Stimulated activated CD8-positive, alpha-beta memory T cell treated with anti-CD3 and anti-CD28 coated beads, Interleukin-7, amount 100 ng/mL, for 48 hours (primary cell): ENCODE data around the gene VEGFB.

ENCODE experiments used
- DNase-seq, 2 donors: peaks; one replicate each; pipeline ENCODE4 v3.0.0-alpha.2; 2020; ENCODE audit warnings: low read depth in 1 of 2; ENCODE audit errors: extremely low read depth in 1 of 2

VEGFB gene

GRCh38 chr11:64258946-64259532 is 24.7 kb downstream of the VEGFB start:
- DNase-seq = no peak

DNA sequence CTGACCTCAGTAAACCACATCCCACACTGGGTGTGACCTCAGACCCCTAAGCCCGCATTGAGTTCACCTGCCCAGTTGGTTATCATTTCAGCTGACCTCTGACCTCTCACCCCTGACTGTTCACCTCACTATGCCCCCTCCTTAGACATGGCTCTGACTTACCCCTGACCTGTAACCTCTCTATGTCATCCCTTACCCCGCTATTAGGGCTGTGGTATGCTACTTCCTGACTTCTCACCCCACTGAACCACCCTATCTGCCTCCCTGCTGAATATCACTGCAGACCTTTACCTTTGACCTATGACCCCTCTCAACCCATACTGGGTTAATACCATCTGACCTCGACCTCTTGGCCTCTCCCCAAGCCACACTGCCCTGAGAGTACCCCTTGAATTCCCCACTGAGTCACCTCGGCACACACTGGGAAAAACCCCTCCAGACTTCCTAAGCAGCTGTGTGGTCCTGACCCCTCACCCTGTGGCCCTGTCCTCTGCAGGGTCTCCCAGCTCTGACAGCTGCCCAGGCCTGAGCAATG is 25.2 kb downstream of the VEGFB start:
- DNase-seq = no peak

- DNase-seq = no peak
These were observed 25.8 kb downstream of the VEGFB start for GRCh38 chr11:64260147-64260708.

GRCh38 chr11:64261556-64262080 is 27.2 kb downstream of the VEGFB start:
- DNase-seq = no peak

DNA sequence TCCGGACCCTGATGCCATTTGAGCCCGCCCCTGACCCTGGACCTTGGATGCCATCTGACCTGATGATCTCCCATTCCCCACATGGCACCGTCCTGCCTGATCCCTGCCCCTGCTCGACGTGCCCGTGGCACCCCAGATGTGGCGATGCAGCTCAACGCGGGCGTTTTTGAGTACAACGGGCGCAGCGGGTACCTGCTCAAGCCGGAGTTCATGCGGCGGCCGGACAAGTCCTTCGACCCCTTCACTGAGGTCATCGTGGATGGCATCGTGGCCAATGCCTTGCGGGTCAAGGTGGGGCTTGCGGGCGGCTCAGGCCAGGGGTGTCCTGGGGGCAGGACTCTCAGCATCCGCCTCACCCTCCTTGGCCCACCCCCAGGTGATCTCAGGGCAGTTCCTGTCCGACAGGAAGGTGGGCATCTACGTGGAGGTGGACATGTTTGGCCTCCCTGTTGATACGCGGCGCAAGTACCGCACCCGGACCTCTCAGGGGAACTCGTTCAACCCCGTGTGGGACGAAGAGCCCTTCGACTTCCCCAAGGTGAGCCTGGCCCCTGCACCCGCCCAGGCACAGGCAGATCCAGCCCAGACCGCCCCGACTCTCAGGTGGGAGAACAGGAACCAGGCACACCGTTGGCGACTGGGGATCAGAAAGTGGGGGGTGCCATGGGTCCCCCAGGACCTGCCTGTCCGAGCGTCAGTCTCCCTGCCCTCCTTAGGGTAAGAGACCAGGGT is 28.1 kb downstream of the VEGFB start:
- no peak for DNase-seq

DNA sequence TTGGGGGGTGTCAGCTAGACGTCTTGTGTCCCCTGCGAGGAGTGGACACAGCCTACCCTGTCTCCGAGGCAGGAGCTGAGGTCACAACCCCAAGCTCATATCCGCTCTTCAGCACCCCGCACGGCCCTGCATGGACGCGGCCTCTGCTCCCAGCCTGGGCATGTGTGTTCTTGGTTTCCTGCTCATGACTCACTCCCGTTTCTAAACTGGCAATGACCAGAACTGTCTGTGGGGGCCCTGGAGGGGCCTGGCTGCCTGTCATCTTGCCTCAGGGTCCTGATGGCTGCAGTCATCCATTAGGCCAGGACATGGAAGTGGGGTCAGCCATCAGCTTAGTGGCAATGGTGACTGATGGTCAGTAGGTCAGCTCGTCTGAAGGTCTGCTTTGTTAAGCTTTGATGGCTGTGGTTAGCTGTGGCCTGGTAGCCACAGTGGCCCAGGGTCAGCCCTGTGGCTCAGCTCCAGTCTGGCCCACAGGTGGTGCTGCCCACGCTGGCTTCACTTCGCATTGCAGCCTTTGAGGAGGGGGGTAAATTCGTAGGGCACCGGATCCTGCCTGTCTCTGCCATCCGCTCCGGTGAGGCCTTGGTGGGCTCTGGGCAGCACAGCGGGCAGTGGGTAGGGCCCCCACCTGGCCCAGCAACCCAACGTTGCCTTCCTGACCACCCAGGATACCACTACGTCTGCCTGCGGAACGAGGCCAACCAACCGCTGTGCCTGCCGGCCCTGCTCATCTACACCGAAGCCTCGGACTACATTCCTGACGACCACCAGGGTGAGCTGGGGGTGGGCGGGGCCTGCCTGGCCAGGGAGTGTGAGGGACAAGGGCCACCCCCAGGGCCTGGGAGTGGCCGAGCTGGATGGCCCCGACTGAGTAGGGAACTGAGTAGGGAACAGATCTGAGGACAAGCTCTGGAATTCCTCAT is 28.9 kb downstream of the VEGFB start:
- DNase-seq = no peak

DNA sequence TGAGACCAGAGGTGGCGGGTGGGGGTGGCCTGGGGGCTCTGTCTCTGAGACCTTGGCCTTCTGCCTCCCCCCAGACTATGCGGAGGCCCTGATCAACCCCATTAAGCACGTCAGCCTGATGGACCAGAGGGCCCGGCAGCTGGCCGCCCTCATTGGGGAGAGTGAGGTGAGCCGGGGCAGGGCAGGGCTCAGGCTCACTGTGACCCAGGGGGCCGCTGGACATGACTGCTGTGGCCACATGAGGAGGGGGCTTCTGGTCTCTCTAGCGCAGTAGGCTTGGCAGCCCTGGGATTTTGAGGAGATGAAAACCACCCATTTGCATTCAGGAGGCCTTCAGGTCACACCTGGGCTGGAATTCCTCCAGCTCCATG is 29.5 kb downstream of the VEGFB start:
- DNase-seq = no peak

DNA sequence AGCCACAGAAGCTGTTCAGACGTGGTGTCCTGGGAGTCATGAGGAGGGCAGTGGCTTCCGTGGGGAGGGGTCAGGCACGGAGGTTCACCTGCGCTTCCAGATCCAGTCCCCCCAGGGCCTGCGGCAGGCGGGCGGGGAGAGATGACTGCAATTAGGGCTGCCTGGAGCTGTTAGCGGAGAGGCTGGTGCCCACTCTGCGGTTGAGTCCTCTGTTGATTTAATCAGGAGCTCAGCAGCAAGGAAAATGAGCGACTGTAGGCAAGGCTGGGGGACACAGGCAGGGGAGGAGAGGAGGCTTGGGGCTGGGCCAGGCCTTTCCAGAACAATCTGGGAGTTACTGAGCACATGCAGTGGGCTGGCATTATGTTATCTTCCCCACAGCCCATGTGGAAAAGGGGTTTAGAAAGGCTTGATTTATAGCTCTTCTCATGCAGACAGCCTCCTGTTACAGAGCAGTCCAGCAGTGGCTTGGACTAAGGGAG is 30.0 kb downstream of the VEGFB start:
- no peak for DNase-seq

- DNase-seq = no peak
These were observed 31.1 kb downstream of the VEGFB start for GRCh38 chr11:64265176-64266160.

GRCh38 chr11:64266339-64266738 is 32.0 kb downstream of the VEGFB start:
- no peak for DNase-seq

DNA sequence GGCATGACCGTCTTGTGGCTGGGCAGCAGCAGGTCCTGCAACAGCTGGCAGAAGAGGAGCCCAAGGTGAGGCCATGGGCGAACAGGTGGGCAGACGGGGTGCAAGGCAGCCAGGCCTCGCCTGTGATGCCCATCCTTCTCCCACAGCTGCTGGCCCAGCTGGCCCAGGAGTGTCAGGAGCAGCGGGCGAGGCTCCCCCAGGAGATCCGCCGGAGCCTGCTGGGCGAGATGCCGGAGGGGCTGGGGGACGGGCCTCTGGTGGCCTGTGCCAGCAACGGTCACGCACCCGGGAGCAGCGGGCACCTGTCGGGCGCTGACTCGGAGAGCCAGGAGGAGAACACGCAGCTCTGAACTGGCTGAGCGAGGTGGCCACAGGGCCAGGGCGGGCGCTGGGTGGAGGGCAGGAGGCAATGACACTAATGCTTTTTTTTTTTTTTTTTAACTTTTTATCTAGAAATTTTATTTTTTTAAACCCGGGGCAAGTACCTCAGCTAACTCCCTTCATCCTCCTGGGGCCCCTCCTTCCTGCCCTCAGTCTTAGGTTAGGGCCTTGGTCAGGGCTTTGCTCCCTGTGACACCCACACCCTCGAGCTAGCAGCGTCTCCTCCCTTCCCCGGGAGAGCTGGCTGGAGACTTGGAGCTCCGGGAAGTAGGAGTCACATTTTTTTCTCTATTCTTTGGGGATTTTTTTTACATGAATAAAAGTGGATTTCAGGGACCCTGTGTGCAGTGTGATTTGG is 33.0 kb downstream of the VEGFB start:
- DNase-seq = no peak

DNA sequence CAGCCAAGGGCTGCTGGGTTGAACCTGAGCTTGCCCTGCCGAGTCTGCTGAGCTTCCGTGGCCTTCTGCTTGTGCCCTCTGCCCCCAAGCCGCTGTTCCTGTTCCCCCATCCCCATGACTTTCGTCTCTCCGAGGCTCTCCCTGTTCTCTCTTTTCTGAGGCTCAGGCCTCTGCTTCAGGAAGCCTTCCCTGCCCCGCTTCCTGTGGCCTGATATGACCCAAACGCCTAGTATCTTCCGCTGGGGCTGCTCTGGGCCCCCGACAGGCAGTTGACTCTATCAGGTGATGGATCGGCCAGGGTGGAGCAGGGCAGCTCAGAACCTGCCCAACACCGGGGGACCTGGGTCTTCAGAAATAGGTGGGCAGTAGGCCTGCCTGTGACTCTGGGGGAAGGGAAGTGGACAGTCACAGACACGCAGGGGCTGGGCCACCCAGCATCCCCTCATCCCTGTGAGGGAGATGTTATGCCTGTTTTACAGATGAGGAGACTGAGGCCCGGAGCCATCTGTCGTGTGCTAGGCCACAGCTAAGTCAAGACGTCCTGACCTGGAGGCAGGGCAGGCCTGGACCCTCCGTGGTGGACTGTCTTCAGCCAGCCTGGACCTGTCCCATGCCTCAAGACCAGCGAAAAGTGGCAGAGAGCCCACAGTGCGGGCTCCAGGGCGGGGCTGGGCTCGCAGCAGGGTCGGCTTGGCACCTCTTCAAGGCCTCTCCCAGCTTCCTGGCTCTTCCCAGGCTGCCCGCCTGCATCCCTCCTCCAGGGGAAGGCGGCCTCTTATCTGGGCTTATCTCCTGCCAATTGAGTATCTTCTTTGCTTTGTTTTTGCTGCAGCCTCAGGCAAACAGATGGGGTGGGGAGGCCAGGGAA is 33.9 kb downstream of the VEGFB start:
- DNase-seq = no peak

DNA sequence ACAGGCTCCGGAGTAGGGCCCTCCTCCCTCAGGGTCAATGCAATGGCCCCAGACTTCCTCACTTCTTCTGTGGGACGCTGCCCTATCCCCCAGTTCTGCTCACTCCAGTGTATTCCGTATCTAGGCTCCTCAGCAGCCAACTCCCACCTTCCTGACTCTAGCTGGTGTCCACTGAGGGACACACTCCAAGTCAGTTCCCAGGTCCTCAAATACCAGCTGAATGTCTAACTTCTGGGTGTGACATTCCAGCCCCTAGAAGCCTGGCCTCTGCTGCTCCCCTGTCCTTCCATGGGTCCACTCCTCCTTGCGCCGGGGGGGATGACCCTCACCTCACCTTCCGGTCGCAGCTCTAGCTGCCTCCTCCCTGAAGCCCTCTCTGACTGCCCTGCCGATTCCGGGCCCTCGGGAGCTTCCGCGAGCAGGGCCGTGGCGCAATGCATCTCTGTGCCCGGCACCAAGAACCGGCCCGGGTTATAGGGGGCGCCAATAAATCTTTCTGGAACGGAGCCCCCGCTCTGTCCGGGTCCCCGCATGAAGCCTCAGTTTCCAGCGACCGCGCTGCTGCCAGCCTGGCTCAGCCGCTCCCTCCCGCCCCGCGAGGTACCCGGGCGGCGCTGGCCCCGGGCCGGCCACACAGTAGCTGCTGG is 34.6 kb downstream of the VEGFB start:
- peak in 1 of 2 donors; percentile 14 for DNase-seq

- peak; percentile 98 for DNase-seq
These were observed 35.3 kb downstream of the VEGFB start for GRCh38 chr11:64269540-64270220.

- DNase-seq = no peak
These were observed 40.8 kb downstream of the VEGFB start for GRCh38 chr11:64275031-64275800.

GRCh38 chr11:64275841-64276240 is 41.5 kb downstream of the VEGFB start:
- no peak for DNase-seq
